H9 (cell line): ENCODE measurements around the gene KIF1A. TPM values are rescaled to one million over a fixed set of nuclear protein-coding genes. Genes with fewer than 3 reads are reported as not detected.
A peak's percentile ranks its signal among the peaks of the same experiment; 100 is the strongest.

Experiments used
- DNase-seq: peaks from one replicate; pipeline ENCODE4 v3.0.0-alpha.2; 2017
- H2AFZ ChIP-seq: one replicate; pipeline ENCODE4 v1.6.1; 2013; ENCODE audit warnings: mild to moderate bottlenecking, low read length, control low read depth, moderate library complexity
- H2AK5ac ChIP-seq: 2 replicates; pipeline ENCODE4 v1.6.1; 2013; ENCODE audit warnings: low read length, control low read depth, mixed read lengths; ENCODE audit not compliant: insufficient read length
- H2BK120ac ChIP-seq: one replicate; pipeline ENCODE4 v1.6.1; 2013; ENCODE audit warnings: low read depth, mild to moderate bottlenecking, low read length, control low read depth, inconsistent platforms; ENCODE audit not compliant: poor library complexity, severe bottlenecking
- H2BK12ac ChIP-seq: 2 replicates; pipeline ENCODE4 v1.6.1; 2013; ENCODE audit warnings: low read length, control low read depth, mixed read lengths, low read depth; ENCODE audit not compliant: insufficient read length
- H2BK15ac ChIP-seq: 2 replicates; pipeline ENCODE4 v1.6.1; 2013; ENCODE audit warnings: low read depth, low read length, control low read depth
- H2BK20ac ChIP-seq: one replicate; pipeline ENCODE4 v1.6.1; 2013; ENCODE audit warnings: low read depth, mild to moderate bottlenecking, low read length, control low read depth, inconsistent platforms; ENCODE audit not compliant: poor library complexity, severe bottlenecking
- H2BK5ac ChIP-seq: 2 replicates; pipeline ENCODE4 v1.6.1; 2013; ENCODE audit warnings: low read length, control low read depth, mixed read lengths; ENCODE audit not compliant: insufficient read length
- H3K14ac ChIP-seq: 2 replicates; pipeline ENCODE4 v1.6.1; 2013; ENCODE audit warnings: low read length, control low read depth; ENCODE audit not compliant: insufficient read depth
- H3K18ac ChIP-seq: 2 replicates; pipeline ENCODE4 v1.6.1; 2013; ENCODE audit warnings: low read depth, mild to moderate bottlenecking, mixed read lengths, low read length, control low read depth; ENCODE audit not compliant: insufficient read length
- H3K23ac ChIP-seq: 2 replicates; pipeline ENCODE4 v1.6.1; 2013; ENCODE audit warnings: low read length, control low read depth, mixed read lengths, low read depth; ENCODE audit not compliant: insufficient read length
- H3K23me2 ChIP-seq: 2 replicates; pipeline ENCODE4 v1.6.1; 2013; ENCODE audit warnings: low read depth, mild to moderate bottlenecking, mixed read lengths, low read length, control low read depth; ENCODE audit not compliant: insufficient read length, poor library complexity, severe bottlenecking
- H3K27ac ChIP-seq: 2 replicates; pipeline ENCODE4 v1.5.1; 2013; ENCODE audit warnings: low read length, control low read depth, mixed read lengths, low read depth; ENCODE audit not compliant: insufficient read length
- H3K27me3 ChIP-seq: 2 replicates; pipeline ENCODE4 v1.6.1; 2013; ENCODE audit warnings: low read length, control low read depth, inconsistent platforms; ENCODE audit not compliant: insufficient read depth
- H3K4ac ChIP-seq: 2 replicates; pipeline ENCODE4 v1.6.1; 2013; ENCODE audit warnings: low read depth, mild to moderate bottlenecking, control low read depth, inconsistent platforms, low read length, moderate library complexity
- H3K4me1 ChIP-seq: 2 replicates; pipeline ENCODE4 v1.6.1; 2013; ENCODE audit warnings: low read length, control low read depth, inconsistent platforms; ENCODE audit not compliant: insufficient read depth
- H3K4me2 ChIP-seq: 2 replicates; pipeline ENCODE4 v1.6.1; 2013; ENCODE audit warnings: low read length, control low read depth, mixed read lengths; ENCODE audit not compliant: insufficient read length, insufficient read depth
- H3K56ac ChIP-seq: 2 replicates; pipeline ENCODE4 v1.6.1; 2013; ENCODE audit warnings: low read depth, mild to moderate bottlenecking, mixed read lengths, low read length, control low read depth; ENCODE audit not compliant: insufficient read length
- H3K79me1 ChIP-seq: 2 replicates; pipeline ENCODE4 v1.6.1; 2013; ENCODE audit warnings: low read depth, mild to moderate bottlenecking, moderate library complexity, low read length, control low read depth, inconsistent platforms; ENCODE audit not compliant: insufficient read depth, poor library complexity, severe bottlenecking
- H3K79me2 ChIP-seq: 2 replicates; pipeline ENCODE4 v1.6.1; 2013; ENCODE audit warnings: low read length, control low read depth, inconsistent platforms; ENCODE audit not compliant: insufficient read depth
- H3K9ac ChIP-seq: 2 replicates; pipeline ENCODE4 v1.6.1; 2013; ENCODE audit warnings: low read length, control low read depth, mixed read lengths; ENCODE audit not compliant: insufficient read length; ENCODE audit errors: extremely low read depth
- H3K9me3 ChIP-seq: one replicate; pipeline ENCODE4 v1.6.1; 2013; ENCODE audit warnings: low read depth, low read length, inconsistent platforms; ENCODE audit not compliant: control insufficient read depth
- H3T11ph ChIP-seq: one replicate; pipeline ENCODE4 v1.6.1; 2013; ENCODE audit warnings: mild to moderate bottlenecking, low read length, control low read depth, inconsistent platforms
- H4K20me1 ChIP-seq: one replicate; pipeline ENCODE4 v1.6.1; 2013; ENCODE audit not compliant: control insufficient read depth, insufficient read length, insufficient read depth
- H4K5ac ChIP-seq: 2 replicates; pipeline ENCODE4 v1.6.1; 2013; ENCODE audit warnings: low read depth, mild to moderate bottlenecking, mixed read lengths, low read length, control low read depth; ENCODE audit not compliant: insufficient read length
- H4K8ac ChIP-seq: replicated peaks from 2 replicates; pipeline ENCODE4 v1.6.1; 2013; ENCODE audit warnings: low read length, control low read depth, mixed read lengths, low read depth; ENCODE audit not compliant: insufficient read length
- H4K91ac ChIP-seq: 2 replicates; pipeline ENCODE4 v1.6.1; 2013; ENCODE audit warnings: low read depth, mild to moderate bottlenecking, moderate library complexity, mixed read lengths, low read length, control low read depth; ENCODE audit not compliant: insufficient read length
- H3K27ac Mint-ChIP-seq, 3 experiments: 2 replicates in 2 of 3; 3 replicates in 1 of 3; pipeline ENCODE4 v1.8.0; 2020 to 2021; ENCODE audit warnings: mixed read lengths in 3 of 3, mild to moderate bottlenecking in 1 of 3, moderate library complexity in 1 of 3
- H3K27me3 Mint-ChIP-seq: 2 replicates; pipeline ENCODE4 v1.8.0; 2021; ENCODE audit warnings: low read depth, mild to moderate bottlenecking, moderate library complexity, mixed read lengths
- H3K36me3 Mint-ChIP-seq, 3 experiments: 2 replicates in 2 of 3; 3 replicates in 1 of 3; pipeline ENCODE4 v1.8.0; 2020 to 2021; ENCODE audit warnings: low read depth in 3 of 3, mixed read lengths in 3 of 3; ENCODE audit not compliant: insufficient read depth in 1 of 3
- H3K4me1 Mint-ChIP-seq, 2 experiments: 2 replicates each; pipeline ENCODE4 v1.8.0; 2020; ENCODE audit warnings: mixed read lengths in 2 of 2
- H3K4me3 Mint-ChIP-seq, 2 experiments: 2 replicates in 1 of 2; 3 replicates in 1 of 2; pipeline ENCODE4 v1.8.0; 2020 to 2021; ENCODE audit warnings: mild to moderate bottlenecking in 2 of 2, mixed read lengths in 2 of 2, moderate library complexity in 1 of 2
- H3K9me3 Mint-ChIP-seq, 2 experiments: 2 replicates in 1 of 2; 3 replicates in 1 of 2; pipeline ENCODE4 v1.8.0; 2020; ENCODE audit warnings: mild to moderate bottlenecking in 2 of 2, mixed read lengths in 2 of 2, moderate library complexity in 1 of 2
- WGBS: extraction: QIAGEN DNeasy Blood & Tissue Kit; methylation state at CpG from one replicate; pipeline ENCODE4 v1.1.7; 2013; ENCODE audit warnings: missing lambda C conversion rate, low lambda C conversion rate, mixed read lengths; ENCODE audit not compliant: insufficient read length; ENCODE audit errors: extremely low coverage; 5-methylcytosine and 5-hydroxymethylcytosine counted together
- total RNA-seq: library from RNA; stranded (reverse); gene quantifications from 2 replicates; pipeline ENCODE4 v1.2.1, GENCODE V29; 2021
- TF ChIP-seq, protein P1 (sequence below): fragments of 200-600 bp; sonication (generic); conservative IDR thresholded peaks from 3 replicates; pipeline ENCODE4 v1.8.0; 2021; ENCODE audit warnings: antibody characterized with exemption, mild to moderate bottlenecking

The KIF1A gene
- total RNA-seq, 1 experiment from 2014 or later = 204 TPM

DNA sequence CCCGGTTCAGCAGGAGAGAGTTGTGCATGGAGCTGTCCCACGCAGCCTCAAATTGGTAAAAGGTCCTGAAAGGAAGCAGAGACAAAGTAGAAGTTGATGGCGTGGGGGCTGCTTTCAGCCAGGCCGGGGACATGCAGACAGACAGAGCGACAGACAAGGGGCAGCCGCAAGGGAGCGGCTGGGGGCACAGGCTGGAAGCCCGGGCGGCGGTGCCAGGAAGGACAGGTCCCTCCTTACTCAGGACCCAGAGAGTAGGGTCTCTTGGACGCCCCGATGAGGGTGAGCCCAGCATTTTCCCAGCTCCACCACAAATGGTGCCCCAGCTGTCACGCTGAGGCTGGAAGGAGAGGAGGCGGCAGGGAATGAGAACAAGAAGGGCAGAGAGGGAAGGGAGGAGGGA lies 93.1 kb downstream of the KIF1A start:
- H3K79me1 ChIP-seq = no peaks in the 10 kb centered on the region
- Mint-ChIP-seq H3K4me3 (no peak overlapping the region; a peak in 1 of 5 replicates), H3K9me3 (no peaks in the 10 kb centered on the region), H3K36me3 (peaks cover 26 to 60% (median 48%) of the 10 kb centered on the region in 3 experiments; a peak in 6 of 7 replicates), H3K27me3 (no peaks in the 10 kb centered on the region; the same call in none of the 2 replicates), H3K27ac (peak overlapping the region; percentile 56 to 74 (median 68); a peak in 3 of 7 replicates), H3K4me1 (no peaks in the 10 kb centered on the region)
- no peaks in the 10 kb centered on the region for H3K23me2 ChIP-seq
- H2BK20ac ChIP-seq = no peak overlapping the region
- no peak for DNase-seq
- H3K27ac ChIP-seq = no peak overlapping the region
- WGBS = no CpG with 5 or more reads among the region's 14 CpGs
- no peak overlapping the region for H4K5ac ChIP-seq
- no peak overlapping the region for H3K14ac ChIP-seq
- no peak overlapping the region for H4K8ac ChIP-seq
- H3K27me3 ChIP-seq = no peaks in the 10 kb centered on the region
- H2BK120ac ChIP-seq = no peak overlapping the region
- no peak overlapping the region for H2AK5ac ChIP-seq
- no peak overlapping the region for H4K91ac ChIP-seq
- TF ChIP-seq, protein P1, sequence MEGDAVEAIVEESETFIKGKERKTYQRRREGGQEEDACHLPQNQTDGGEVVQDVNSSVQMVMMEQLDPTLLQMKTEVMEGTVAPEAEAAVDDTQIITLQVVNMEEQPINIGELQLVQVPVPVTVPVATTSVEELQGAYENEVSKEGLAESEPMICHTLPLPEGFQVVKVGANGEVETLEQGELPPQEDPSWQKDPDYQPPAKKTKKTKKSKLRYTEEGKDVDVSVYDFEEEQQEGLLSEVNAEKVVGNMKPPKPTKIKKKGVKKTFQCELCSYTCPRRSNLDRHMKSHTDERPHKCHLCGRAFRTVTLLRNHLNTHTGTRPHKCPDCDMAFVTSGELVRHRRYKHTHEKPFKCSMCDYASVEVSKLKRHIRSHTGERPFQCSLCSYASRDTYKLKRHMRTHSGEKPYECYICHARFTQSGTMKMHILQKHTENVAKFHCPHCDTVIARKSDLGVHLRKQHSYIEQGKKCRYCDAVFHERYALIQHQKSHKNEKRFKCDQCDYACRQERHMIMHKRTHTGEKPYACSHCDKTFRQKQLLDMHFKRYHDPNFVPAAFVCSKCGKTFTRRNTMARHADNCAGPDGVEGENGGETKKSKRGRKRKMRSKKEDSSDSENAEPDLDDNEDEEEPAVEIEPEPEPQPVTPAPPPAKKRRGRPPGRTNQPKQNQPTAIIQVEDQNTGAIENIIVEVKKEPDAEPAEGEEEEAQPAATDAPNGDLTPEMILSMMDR = no peak
- no peak overlapping the region for H3K9ac ChIP-seq
- H4K20me1 ChIP-seq = no peaks in the 10 kb centered on the region
- H2BK15ac ChIP-seq = no peak overlapping the region
- no peak overlapping the region for H3K56ac ChIP-seq
- H3T11ph ChIP-seq = no peak overlapping the region
- no peak overlapping the region for H3K23ac ChIP-seq
- no peak overlapping the region for H2BK5ac ChIP-seq
- H3K18ac ChIP-seq = no peak overlapping the region
- H3K4me1 ChIP-seq = no peaks in the 10 kb centered on the region
- H2BK12ac ChIP-seq = no peak overlapping the region
- H3K79me2 ChIP-seq = no peaks in the 10 kb centered on the region
- no peak overlapping the region for H3K4ac ChIP-seq
- no peaks in the 10 kb centered on the region for H3K9me3 ChIP-seq
- no peak overlapping the region for H3K4me2 ChIP-seq
- no peak overlapping the region for H2AFZ ChIP-seq
